ENCODE measurements around the gene DENND4A.
"Not testable (repeated sequence)": the region's sequence is repeated elsewhere in the genome, so short reads cannot be mapped to it uniquely, and the experiment has no call there.

The DENND4A gene

GRCh38 chr15:65818927-65819562, 27.0 kb upstream of the DENND4A start:
- DNase-seq, result no peak

- no peak for DNase-seq
These were observed 24.3 kb upstream of the DENND4A start for GRCh38 chr15:65816441-65816840.

DNA sequence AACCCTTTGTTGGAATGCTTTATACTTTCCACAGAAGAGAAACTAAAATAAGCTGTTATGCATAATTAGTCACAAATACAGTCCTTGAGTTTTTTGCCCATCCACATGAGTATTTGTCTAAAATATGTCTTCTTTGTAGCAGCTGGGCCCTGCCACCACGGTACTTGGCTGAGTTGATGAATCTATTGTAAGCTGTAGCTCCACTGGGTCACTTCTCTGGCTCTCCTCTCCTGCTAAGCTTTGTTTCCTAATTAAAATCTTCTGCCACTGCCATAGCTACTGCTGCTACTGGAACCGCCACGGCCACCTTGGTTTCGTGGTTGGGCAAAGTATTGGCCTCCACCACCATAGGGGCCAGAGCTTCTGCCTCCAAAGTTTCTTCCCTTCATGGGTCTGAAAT, 23.9 kb upstream of the DENND4A start:
- DNase-seq, result not testable (repeated sequence)

GRCh38 chr15:65814271-65814670, 22.2 kb upstream of the DENND4A start:
- DNase-seq, result not testable (repeated sequence)

- no peak for DNase-seq
These were observed 20.8 kb upstream of the DENND4A start for GRCh38 chr15:65812916-65813315.

DNA sequence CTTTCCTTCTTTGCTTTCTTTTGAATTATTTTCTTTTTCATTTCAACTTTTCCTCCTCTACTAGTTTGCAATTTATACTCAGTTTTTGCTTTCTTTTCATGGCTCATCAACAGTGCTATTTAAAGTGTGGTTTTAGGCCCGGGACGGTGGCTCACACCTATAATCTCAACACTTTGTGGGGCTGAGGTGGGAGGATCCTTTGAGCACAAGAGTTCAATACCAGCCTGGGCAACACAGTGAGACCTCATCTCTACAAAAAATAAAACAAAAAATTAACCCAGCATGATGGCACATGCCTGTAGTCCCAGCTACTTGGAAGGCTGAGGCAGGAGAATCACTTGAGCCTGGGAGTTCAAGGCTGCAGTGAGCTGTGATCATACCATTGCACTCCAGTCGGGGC, 20.4 kb upstream of the DENND4A start:
- no peak for DNase-seq

DNA sequence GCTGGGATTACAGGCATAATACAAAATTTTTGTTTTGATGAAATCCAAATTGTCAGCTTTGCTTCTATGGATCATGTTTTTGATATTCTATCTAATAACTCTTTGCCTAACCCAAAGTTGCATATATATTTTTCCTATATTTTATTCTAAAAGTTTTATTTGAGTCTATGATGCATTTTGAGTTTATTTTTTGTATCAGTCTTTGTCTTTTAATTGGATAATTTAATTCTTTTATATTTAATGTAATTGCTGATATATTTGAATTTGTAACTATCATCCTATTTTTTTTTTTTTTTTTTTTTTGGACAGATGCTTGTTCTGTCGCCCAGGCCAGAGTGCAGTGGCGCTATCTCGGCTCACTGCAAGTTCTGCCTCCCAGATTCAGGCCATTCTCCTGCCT, 19.7 kb upstream of the DENND4A start:
- DNase-seq, result no peak

DNA sequence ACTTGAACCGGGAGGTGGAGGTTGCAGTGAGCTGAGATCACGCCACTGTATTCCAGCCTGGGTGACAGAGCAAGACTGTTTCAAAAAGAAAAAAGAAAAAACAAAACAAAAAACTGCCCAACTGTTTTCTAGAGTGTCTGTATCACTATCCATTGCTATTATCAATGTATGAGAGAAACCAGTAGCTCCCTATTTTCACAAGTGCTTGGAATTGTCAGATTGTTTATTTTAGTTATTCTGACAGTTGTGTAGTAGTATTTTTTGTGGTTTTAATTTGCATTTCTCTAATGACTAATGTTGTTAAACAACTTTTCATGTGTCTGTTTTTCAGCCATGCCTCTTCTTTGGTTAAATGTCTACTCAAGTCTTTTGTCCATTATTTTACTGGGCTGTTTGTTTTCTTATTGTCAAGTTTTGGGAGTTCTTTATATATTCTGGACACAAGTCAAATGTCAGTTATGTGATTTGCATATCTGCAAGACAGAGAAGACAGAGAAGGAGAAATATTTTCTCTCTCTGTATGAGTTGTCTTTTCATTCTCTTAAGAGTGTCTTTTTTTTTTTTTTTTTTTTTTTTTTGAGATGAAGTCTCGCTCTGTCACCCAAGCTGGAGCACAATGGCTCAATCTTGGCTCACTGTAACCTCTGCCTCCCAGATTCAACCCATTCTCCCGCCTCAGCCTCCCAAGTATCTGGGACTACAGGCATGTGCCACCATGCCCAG, 19.1 kb upstream of the DENND4A start:
- not testable (repeated sequence) for DNase-seq

DNA sequence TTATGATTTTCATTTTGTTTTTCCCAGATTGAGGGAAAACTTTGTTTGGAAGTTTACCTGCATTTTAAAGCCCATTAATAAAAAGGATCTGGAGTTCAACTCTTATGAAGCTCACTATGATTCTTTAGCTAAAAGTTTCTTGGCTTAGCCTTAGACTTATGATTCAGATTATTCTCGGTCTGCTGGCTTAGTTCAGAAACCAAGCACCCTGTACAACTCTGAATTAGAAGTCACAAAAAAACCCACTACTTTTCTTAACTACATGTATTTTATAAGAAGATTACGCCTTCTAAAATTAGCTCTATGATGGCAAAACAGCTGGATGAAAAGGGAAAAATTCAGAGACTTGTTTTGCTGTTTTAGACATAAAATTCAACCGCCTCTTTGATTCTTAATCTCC, 14.3 kb upstream of the DENND4A start:
- DNase-seq, result no peak

GRCh38 chr15:65805019-65805745, 13.1 kb upstream of the DENND4A start:
- DNase-seq, result no peak

DNA sequence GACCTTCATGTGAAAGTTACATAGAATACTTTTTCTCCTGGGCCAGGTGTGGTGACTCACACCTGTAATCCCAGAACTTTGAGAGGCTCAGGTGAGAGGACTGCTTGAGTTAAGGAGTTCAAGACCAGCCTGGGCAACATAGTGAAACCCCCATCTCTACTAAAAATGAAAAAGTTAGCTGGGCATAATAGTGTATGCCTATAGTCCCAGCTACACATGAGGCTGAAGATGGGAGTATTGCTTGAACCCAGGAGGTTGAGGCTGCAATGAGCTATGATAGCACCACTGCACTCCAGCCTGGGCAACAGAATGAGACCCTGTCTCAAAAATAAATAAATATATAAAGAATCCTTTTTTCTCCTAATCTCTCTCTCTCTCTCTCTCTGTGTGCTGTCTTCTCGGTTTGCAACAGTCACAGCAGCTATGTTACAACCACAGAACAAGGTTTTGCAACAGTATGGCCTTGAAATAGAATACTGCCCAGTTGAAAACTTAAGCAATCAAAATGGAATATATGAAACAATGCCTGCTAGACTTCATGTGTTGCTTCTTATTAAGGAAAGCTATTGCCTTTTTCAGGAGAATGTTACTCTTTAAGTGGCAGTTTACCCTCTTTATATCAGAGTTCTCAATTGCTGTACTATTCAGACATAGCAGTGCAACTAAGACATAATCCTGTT, 12.3 kb upstream of the DENND4A start:
- no peak for DNase-seq

GRCh38 chr15:65801229-65801805, 9.2 kb upstream of the DENND4A start:
- DNase-seq, result no peak

DNA sequence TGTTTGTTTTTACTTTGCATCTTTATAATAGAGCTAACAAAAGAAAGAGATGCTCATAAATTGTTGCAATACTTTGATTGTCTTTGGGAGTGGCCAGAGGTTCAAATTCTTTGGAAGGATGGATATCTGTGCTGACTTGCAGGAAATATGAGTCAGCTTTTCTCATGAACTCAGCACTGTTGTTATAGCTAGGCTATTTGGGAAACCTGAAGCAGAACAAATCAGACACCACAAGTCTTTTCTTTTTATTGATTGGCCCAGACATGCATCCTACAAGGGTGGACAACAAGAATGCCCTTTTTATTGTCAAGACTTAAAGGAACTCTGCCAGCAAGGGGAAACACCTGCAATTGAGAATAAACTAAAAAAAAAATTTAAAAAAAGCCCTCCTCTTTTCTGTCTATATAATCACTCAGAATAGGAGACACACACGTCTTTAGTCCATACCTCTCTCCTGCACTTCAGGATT, 4.6 kb upstream of the DENND4A start:
- peak; percentile 77 for DNase-seq

- DNase-seq, result peak; percentile 73
These were observed 3.6 kb upstream of the DENND4A start for GRCh38 chr15:65795663-65796216.

DNA sequence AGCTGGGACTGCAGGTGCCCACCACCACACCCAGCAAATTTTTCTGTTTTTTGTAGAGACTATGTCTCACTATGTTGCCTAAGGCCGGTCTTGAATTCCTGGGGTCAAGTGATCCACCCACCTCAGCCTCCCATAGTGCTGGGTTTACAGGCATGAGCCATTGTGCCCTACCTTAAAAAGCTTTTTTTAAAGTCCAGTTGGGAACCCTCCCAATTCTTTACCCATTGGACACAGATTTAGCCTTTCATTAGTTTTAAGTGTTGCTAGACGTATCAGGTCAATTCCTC, 1.7 kb upstream of the DENND4A start:
- no peak for DNase-seq

- no peak for DNase-seq
These were observed 1.1 kb upstream of the DENND4A start for GRCh38 chr15:65792988-65793817.

DNA sequence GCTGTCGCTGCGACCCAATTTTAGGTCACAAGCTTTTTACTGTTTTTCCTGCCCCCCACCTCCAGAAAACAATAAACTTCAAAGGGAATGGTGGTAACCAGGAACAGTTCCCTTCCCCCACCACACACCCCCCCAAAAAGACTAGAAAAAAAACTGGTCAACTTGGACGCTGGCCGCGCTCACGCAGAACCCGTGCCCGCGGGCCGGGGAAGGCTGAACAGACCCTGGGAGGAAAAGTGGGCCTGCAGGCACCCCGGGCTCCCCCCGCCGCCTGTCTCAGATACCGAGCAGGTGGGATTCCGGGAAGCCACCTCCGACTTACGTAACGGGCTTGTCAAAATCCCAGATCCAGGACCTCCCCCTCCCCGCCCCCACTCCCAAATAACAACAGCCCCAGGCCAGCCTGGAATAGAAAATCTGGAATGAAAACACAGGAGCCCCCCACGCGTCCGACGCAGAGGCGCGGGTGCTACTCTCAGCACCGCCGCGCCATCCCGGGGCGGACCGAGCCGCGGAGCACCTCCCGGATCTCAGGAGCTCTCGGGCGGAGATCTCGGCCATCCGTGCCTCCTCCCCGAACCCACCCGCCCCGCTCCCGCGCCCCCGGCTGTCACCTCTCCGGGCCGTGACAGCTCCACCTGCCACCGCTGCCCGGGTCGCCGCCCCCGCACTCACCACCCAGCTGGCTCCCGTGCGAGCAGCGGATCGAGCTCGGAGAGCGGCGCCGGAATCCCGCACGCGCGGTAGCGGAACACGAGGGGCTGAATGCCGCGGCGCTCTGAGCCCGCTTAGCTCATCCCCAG, 557 bp downstream of the DENND4A start:
- peak; percentile 73 for DNase-seq

DNA sequence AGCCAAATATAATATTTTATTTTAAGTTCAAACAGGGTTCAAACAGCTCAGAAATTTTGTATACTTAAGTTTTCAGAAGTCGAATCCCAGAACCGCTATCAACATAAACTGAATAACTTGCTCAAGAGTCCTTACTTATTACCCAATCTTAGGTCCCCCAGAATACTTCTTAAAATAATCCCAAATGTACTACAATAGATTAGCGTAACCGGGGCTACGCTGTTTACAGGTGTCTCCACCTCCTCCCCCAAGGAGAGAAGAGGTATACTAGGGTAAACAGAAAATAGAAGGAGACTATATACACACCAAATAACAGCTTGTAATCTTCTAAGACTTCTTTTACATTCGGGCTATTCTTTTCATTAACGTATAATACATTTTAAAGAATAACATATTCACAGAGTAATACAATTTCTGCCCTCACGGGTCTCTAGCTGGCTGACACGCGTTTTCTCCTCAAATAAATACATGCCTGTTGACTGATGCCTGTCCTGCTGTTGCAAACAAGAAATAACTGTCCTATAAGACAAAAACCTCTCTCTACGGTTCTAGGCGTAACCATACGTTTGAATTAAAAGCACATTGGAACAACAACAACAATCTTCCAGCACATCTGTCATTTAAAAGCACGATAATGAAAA, 1.3 kb downstream of the DENND4A start:
- peak; percentile 68 for DNase-seq

DNA sequence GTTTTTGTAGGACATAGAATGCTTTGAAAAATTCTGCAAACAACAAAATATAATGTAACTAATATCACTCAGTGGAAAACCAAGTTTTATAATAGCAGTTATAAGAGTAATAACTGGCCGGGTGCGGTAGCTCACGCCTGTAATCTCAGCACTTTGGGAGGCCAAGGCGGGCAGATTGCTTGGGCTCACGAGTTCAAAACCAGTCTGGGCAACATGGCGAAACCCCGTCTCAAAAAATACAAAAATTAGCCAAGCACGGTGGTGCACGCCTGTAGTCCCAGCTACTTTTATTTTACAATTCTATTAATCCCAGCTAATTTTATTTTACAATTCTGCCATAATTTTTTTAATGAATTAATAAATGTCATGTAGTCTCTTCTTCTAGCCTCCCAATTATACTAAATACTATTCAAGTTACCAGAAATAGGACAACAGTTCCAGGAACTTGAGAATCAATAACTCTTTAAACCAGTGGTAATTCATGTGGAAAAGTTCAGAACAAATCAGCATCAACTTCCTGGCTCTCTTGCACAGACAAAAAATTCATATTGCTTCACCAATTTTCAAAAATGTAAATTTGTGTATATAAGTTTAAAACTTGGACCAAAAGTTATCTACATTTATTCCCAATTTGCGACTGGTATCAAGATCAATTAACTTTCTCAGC, 2.2 kb downstream of the DENND4A start:
- DNase-seq, result peak; percentile 61

DNA sequence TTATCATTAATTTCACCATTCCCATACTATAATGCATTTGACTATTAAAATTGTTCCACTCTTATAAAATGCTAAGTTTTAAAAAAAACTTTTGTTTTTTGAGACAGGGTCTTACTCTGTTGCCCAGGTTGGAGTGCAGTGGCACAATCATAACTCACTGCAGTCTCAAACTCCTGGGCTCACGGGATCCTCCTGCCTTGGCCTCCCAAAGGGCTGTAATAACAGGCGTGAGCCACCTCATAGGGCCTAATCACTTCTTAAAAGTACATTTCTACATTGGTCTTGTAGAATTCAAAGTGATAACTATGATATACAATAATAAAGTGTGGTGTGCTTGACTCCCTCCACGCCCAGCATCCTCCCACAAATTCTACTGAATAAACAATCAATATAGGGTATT, 3.0 kb downstream of the DENND4A start:
- peak; percentile 40 for DNase-seq
